K562 (cell line): ENCODE results near the gene OIT3. TPM values are rescaled to one million over a fixed set of nuclear protein-coding genes. Genes with fewer than 3 reads are reported as not detected.

ENCODE experiments used
- BCL6 ChIP-seq: fragments of 250-450 bp; sonication (Bioruptor Pico); IDR thresholded peaks from 2 replicates; pipeline ENCODE4 v1.4.0; 2020
- BDP1 ChIP-seq: IDR thresholded peaks from 3 replicates; pipeline ENCODE4 v1.6.1; 2011; ENCODE audit not compliant: insufficient read length, insufficient read depth
- DACH1 ChIP-seq: fragments of 450-650 bp; IDR thresholded peaks from 2 replicates; pipeline ENCODE4 v1.6.1; 2018; ENCODE audit not compliant: partially characterized antibody
- FOSL1 ChIP-seq: fragments of 200-800 bp; sonication (Bioruptor generic); conservative IDR thresholded peaks from 2 replicates; pipeline ENCODE4 v1.6.1; 2016; ENCODE audit warnings: missing genetic modification characterization, missing compliant biosample characterization
- HIVEP1 ChIP-seq: fragments of 250-450 bp; sonication (Bioruptor Pico); IDR thresholded peaks from 2 replicates; pipeline ENCODE4 v1.4.0; 2020; ENCODE audit warnings: mild to moderate bottlenecking
- ILK ChIP-seq: fragments of 450-650 bp; IDR thresholded peaks from 2 replicates; pipeline ENCODE4 v1.6.1; 2016; ENCODE audit warnings: missing genetic modification characterization, low read depth, mild to moderate bottlenecking, missing compliant biosample characterization, moderate library complexity, borderline replicate concordance
- KAT7 ChIP-seq: sonication (generic); formaldehyde crosslinking; IDR thresholded peaks from 2 replicates; pipeline ENCODE4 v1.8.0; 2022; ENCODE audit warnings: missing genetic modification reagents, mild to moderate bottlenecking, borderline replicate concordance
- MTA1 ChIP-seq: fragments of 450-650 bp; IDR thresholded peaks from 2 replicates; pipeline ENCODE4 v1.6.1; 2017; ENCODE audit warnings: borderline replicate concordance
- NFE2L1 ChIP-seq: fragments of 450-650 bp; IDR thresholded peaks from 2 replicates; pipeline ENCODE4 v1.6.1; 2016; ENCODE audit warnings: missing genetic modification characterization, low read depth, mild to moderate bottlenecking, missing compliant biosample characterization, moderate library complexity, borderline replicate concordance
- SIN3A ChIP-seq, 2 experiments: fragments of 150-350 bp in 1 of 2; IDR thresholded peaks; 2 replicates each; pipeline ENCODE4 v1.6.1; 2011 to 2016; ENCODE audit warnings: borderline replicate concordance in 2 of 2, low read depth in 2 of 2, low read length in 2 of 2, mild to moderate bottlenecking in 2 of 2, moderate library complexity in 2 of 2; ENCODE audit not compliant: control insufficient read depth in 1 of 2
- SREBF2 ChIP-seq: sonication (generic); formaldehyde crosslinking; IDR thresholded peaks from 2 replicates; pipeline ENCODE4 v1.4.0; 2020; ENCODE audit warnings: mild to moderate bottlenecking, missing genetic modification reagents
- TBP ChIP-seq: optimal IDR thresholded peaks from 2 replicates; pipeline ENCODE3; 2011; ENCODE audit warnings: low read depth, low read length, improper control_type of control experiment
- ZNF274 ChIP-seq: IDR thresholded peaks from 2 replicates; pipeline ENCODE4 v1.6.1; 2011; ENCODE audit warnings: low read depth, mild to moderate bottlenecking, low read length, moderate library complexity, borderline replicate concordance
- ZSCAN29 ChIP-seq: fragments of 450-650 bp; IDR thresholded peaks from 2 replicates; pipeline ENCODE4 v1.6.1; 2017
- polyA plus RNA-seq, 8 experiments: library from polyadenylated mRNA; depleted of rRNA in 4 of 8; stranded (reverse) in 5 of 8; unstranded in 3 of 8; fragments of >200 nt; fragmentation: Nextera tagmentation in 2 of 8; fragmentation: Illumina TruSeq in 1 of 8; extraction: Ambion mirVana in 2 of 8; extraction: Trizol in 1 of 8; gene quantifications; 2 replicates each; pipeline versions ENCODE4 v1.2.1 to v1.2.3, GENCODE V29; 2011 to 2014; ENCODE audit warnings: inconsistent platforms in 1 of 8, missing spikeins in 1 of 8
- total RNA-seq, 7 experiments: library from RNA; depleted of rRNA in 6 of 7; stranded (reverse); fragments of >200 nt in 6 of 7; fragmentation: Illumina TruSeq in 2 of 7; extraction: Trizol in 2 of 7; gene quantifications; 2 replicates each; pipeline versions ENCODE4 v1.2.1 to v1.2.3, GENCODE V29; 2011 to 2021; ENCODE audit warnings: low replicate concordance in 1 of 7
- TF ChIP-seq, protein P1 (sequence below), 3 experiments: IDR thresholded peaks in 2 of 3; conservative IDR thresholded peaks in 1 of 3; 2 replicates each; pipeline ENCODE4 v1.5.1; 2011 to 2012; ENCODE audit warnings: low read length in 3 of 3, mild to moderate bottlenecking in 3 of 3, control low read depth in 2 of 3, improper control_type of control experiment in 1 of 3, inconsistent platforms in 1 of 3, low read depth in 1 of 3, mixed read lengths in 1 of 3, moderate library complexity in 1 of 3; ENCODE audit not compliant: insufficient read depth in 2 of 3
- TF ChIP-seq, protein P2 (sequence below), 2 experiments: fragments of 450-650 bp; conservative IDR thresholded peaks; 2 replicates each; pipeline ENCODE4 v1.6.1; 2017; ENCODE audit warnings: mild to moderate bottlenecking in 2 of 2, moderate library complexity in 2 of 2
- TF ChIP-seq, protein P3 (sequence below): fragments of 200-800 bp; sonication (Bioruptor generic); IDR thresholded peaks from 2 replicates; pipeline ENCODE4 v1.6.1; 2017; ENCODE audit warnings: missing genetic modification characterization, missing compliant biosample characterization
- TF ChIP-seq, protein P4 (sequence below): sonication (generic); formaldehyde crosslinking; IDR thresholded peaks from 2 replicates; pipeline ENCODE4 v1.8.0; 2022; ENCODE audit warnings: mild to moderate bottlenecking, missing genetic modification reagents
- TF ChIP-seq, protein P5 (sequence below): sonication (generic); formaldehyde crosslinking; IDR thresholded peaks from 2 replicates; pipeline ENCODE4 v1.8.0; 2023; ENCODE audit warnings: mild to moderate bottlenecking, missing genetic modification reagents

The OIT3 gene
- total and polyA plus RNA-seq, 9 of the 15 experiments (the other 6 are each of a cell fraction or from before 2014, with no cell fraction given) = not detected

GRCh38 chr10:72888151-72888638 is 5.3 kb upstream of the OIT3 start (continued):
- TF ChIP-seq, protein P1, sequence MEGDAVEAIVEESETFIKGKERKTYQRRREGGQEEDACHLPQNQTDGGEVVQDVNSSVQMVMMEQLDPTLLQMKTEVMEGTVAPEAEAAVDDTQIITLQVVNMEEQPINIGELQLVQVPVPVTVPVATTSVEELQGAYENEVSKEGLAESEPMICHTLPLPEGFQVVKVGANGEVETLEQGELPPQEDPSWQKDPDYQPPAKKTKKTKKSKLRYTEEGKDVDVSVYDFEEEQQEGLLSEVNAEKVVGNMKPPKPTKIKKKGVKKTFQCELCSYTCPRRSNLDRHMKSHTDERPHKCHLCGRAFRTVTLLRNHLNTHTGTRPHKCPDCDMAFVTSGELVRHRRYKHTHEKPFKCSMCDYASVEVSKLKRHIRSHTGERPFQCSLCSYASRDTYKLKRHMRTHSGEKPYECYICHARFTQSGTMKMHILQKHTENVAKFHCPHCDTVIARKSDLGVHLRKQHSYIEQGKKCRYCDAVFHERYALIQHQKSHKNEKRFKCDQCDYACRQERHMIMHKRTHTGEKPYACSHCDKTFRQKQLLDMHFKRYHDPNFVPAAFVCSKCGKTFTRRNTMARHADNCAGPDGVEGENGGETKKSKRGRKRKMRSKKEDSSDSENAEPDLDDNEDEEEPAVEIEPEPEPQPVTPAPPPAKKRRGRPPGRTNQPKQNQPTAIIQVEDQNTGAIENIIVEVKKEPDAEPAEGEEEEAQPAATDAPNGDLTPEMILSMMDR (IDR thresholded peaks at IDR 0.05 in 2 of 3, conservative IDR thresholded peaks at IDR 0.05 in 1 of 3; ENCODE audit: insufficient read depth in 2 of 3, low read depth in 1 of 3, low read length in 3 of 3) = no peak
- no peak for TF ChIP-seq TBP
- TF ChIP-seq MTA1 = no peak
- peak; percentile 32; the same call in 1 of the 2 replicates for TF ChIP-seq NFE2L1 (tag)
- TF ChIP-seq HIVEP1 = no peak
- TF ChIP-seq, protein P2, sequence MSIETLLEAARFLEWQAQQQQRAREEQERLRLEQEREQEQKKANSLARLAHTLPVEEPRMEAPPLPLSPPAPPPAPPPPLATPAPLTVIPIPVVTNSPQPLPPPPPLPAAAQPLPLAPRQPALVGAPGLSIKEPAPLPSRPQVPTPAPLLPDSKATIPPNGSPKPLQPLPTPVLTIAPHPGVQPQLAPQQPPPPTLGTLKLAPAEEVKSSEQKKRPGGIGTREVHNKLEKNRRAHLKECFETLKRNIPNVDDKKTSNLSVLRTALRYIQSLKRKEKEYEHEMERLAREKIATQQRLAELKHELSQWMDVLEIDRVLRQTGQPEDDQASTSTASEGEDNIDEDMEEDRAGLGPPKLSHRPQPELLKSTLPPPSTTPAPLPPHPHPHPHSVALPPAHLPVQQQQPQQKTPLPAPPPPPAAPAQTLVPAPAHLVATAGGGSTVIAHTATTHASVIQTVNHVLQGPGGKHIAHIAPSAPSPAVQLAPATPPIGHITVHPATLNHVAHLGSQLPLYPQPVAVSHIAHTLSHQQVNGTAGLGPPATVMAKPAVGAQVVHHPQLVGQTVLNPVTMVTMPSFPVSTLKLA (conservative IDR thresholded peaks at IDR 0.05) = no peak
- TF ChIP-seq ZSCAN29 = no peak
- no peak for TF ChIP-seq DACH1
- TF ChIP-seq, protein P3, sequence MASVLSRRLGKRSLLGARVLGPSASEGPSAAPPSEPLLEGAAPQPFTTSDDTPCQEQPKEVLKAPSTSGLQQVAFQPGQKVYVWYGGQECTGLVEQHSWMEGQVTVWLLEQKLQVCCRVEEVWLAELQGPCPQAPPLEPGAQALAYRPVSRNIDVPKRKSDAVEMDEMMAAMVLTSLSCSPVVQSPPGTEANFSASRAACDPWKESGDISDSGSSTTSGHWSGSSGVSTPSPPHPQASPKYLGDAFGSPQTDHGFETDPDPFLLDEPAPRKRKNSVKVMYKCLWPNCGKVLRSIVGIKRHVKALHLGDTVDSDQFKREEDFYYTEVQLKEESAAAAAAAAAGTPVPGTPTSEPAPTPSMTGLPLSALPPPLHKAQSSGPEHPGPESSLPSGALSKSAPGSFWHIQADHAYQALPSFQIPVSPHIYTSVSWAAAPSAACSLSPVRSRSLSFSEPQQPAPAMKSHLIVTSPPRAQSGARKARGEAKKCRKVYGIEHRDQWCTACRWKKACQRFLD (CRISPR knock-in tag) = peak; percentile 94
- TF ChIP-seq SIN3A (IDR thresholded peaks at IDR 0.05; ENCODE audit: borderline replicate concordance in 2 of 2, control insufficient read depth in 1 of 2, low read depth in 2 of 2, low read length in 2 of 2) = no peak
- TF ChIP-seq BDP1 = no peak
- TF ChIP-seq KAT7 (CRISPR knock-in tag) = no peak
- no peak for TF ChIP-seq FOSL1 (tag)
- TF ChIP-seq, protein P4, sequence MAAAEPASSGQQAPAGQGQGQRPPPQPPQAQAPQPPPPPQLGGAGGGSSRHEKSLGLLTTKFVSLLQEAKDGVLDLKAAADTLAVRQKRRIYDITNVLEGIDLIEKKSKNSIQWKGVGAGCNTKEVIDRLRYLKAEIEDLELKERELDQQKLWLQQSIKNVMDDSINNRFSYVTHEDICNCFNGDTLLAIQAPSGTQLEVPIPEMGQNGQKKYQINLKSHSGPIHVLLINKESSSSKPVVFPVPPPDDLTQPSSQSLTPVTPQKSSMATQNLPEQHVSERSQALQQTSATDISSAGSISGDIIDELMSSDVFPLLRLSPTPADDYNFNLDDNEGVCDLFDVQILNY = no peak
- TF ChIP-seq, protein P5, sequence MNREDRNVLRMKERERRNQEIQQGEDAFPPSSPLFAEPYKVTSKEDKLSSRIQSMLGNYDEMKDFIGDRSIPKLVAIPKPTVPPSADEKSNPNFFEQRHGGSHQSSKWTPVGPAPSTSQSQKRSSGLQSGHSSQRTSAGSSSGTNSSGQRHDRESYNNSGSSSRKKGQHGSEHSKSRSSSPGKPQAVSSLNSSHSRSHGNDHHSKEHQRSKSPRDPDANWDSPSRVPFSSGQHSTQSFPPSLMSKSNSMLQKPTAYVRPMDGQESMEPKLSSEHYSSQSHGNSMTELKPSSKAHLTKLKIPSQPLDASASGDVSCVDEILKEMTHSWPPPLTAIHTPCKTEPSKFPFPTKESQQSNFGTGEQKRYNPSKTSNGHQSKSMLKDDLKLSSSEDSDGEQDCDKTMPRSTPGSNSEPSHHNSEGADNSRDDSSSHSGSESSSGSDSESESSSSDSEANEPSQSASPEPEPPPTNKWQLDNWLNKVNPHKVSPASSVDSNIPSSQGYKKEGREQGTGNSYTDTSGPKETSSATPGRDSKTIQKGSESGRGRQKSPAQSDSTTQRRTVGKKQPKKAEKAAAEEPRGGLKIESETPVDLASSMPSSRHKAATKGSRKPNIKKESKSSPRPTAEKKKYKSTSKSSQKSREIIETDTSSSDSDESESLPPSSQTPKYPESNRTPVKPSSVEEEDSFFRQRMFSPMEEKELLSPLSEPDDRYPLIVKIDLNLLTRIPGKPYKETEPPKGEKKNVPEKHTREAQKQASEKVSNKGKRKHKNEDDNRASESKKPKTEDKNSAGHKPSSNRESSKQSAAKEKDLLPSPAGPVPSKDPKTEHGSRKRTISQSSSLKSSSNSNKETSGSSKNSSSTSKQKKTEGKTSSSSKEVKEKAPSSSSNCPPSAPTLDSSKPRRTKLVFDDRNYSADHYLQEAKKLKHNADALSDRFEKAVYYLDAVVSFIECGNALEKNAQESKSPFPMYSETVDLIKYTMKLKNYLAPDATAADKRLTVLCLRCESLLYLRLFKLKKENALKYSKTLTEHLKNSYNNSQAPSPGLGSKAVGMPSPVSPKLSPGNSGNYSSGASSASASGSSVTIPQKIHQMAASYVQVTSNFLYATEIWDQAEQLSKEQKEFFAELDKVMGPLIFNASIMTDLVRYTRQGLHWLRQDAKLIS = no peak
- no peak for TF ChIP-seq SREBF2
- TF ChIP-seq BCL6 = no peak
- no peak for TF ChIP-seq ZNF274
- TF ChIP-seq ILK (tag) = peak; percentile 56
